B cell (primary cell): Measurements from ENCODE around the gene SPTBN1.

Source experiments
- EZH2 ChIP-seq: IDR thresholded peaks from 2 replicates; pipeline ENCODE4 v1.6.1; 2012; ENCODE audit warnings: borderline replicate concordance, low read depth, mild to moderate bottlenecking, moderate library complexity, low read length; ENCODE audit not compliant: insufficient read depth, poor library complexity, severe bottlenecking
- TF ChIP-seq, protein P1 (sequence below): fragments of 200-600 bp; IDR thresholded peaks from one replicate; pipeline ENCODE4 v1.8.0; 2022; ENCODE audit warnings: antibody characterized with exemption, mild to moderate bottlenecking

DNA sequence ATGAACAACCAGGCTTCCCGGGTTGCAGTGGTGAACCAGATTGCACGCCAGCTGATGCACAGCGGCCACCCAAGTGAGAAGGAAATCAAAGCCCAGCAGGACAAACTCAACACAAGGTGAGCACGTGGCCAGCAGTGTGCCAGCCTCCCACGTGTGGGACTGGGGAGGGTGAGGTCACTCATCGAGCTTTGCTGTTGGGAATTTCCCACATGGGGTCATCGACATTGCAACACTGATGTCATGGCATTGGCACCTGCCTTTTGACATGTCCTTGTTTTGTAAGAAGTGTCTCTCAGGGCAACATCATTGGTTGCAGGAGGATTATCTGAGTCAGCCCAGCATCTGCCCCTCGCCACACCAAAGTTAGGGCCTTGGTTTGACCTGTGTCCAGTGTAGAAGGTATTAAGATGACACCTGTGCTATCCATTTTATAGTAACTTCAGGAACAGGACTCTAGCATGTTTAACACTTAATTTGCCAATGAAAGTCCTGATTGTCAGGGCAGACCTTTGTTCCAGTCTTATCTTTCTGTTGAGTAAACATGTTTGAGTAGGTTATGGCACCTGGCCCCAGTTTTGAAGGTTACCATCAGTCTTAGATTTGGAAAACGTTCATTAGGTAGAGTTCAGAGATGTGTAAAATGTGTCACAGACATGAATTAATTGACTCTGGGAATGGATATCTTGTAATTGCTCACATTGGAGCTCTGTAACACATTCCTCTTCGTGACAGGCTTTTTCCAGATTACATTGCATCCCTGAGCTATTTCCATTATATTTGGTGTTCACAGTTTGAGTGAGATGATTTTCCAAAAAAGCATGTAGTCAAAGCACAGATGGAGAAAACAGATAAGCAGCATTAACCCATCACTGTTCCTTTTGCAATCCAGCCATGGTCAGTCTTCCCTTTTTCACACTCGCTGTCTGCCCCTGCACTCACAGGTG lies 174.1 kb downstream of the SPTBN1 start:
- TF ChIP-seq, protein P1, sequence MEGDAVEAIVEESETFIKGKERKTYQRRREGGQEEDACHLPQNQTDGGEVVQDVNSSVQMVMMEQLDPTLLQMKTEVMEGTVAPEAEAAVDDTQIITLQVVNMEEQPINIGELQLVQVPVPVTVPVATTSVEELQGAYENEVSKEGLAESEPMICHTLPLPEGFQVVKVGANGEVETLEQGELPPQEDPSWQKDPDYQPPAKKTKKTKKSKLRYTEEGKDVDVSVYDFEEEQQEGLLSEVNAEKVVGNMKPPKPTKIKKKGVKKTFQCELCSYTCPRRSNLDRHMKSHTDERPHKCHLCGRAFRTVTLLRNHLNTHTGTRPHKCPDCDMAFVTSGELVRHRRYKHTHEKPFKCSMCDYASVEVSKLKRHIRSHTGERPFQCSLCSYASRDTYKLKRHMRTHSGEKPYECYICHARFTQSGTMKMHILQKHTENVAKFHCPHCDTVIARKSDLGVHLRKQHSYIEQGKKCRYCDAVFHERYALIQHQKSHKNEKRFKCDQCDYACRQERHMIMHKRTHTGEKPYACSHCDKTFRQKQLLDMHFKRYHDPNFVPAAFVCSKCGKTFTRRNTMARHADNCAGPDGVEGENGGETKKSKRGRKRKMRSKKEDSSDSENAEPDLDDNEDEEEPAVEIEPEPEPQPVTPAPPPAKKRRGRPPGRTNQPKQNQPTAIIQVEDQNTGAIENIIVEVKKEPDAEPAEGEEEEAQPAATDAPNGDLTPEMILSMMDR: no peak
- no peak for TF ChIP-seq EZH2
